ENCODE measurements around the gene NFATC2.

The NFATC2 gene

GRCh38 chr20:51560550-51561307, 18.2 kb upstream of the NFATC2 start:
- H3K27ac ChIP-seq (ENCODE audit: poor library complexity, severe bottlenecking) = no peak overlapping the region
- DNase-seq (ENCODE audit: low spot score) (no peak), ATAC-seq (ENCODE audit: low read depth) (no peak)
- H3K27me3 ChIP-seq (ENCODE audit: insufficient read depth, poor library complexity, severe bottlenecking) = peaks cover 44% of the 10 kb centered on the region
- no peaks in the 10 kb centered on the region for H3K36me3 ChIP-seq (ENCODE audit: low read depth)
- peaks cover 20% of the 10 kb centered on the region for H3K4me1 ChIP-seq (ENCODE audit: insufficient read depth, poor library complexity, severe bottlenecking)
- TF ChIP-seq CTCF (IDR thresholded peaks at IDR 0.05; ENCODE audit: poor library complexity, severe bottlenecking) = no peak
- no peak overlapping the region for H3K4me3 ChIP-seq (ENCODE audit: severe bottlenecking)
- H3K9me3 ChIP-seq (ENCODE audit: severe bottlenecking) = no peaks in the 10 kb centered on the region

- no peak for TF ChIP-seq CTCF (IDR thresholded peaks at IDR 0.05; ENCODE audit: poor library complexity, severe bottlenecking)
- no peak overlapping the region for H3K4me3 ChIP-seq (ENCODE audit: severe bottlenecking)
- ATAC-seq (ENCODE audit: low read depth) (no peak), DNase-seq (ENCODE audit: low spot score) (no peak)
- H3K27me3 ChIP-seq (ENCODE audit: insufficient read depth, poor library complexity, severe bottlenecking) = peaks cover 44% of the 10 kb centered on the region
- peaks cover 20% of the 10 kb centered on the region for H3K4me1 ChIP-seq (ENCODE audit: insufficient read depth, poor library complexity, severe bottlenecking)
- H3K9me3 ChIP-seq (ENCODE audit: severe bottlenecking) = no peaks in the 10 kb centered on the region
- H3K36me3 ChIP-seq (ENCODE audit: low read depth) = no peaks in the 10 kb centered on the region
- H3K27ac ChIP-seq (ENCODE audit: poor library complexity, severe bottlenecking) = no peak overlapping the region
Measured at GRCh38 chr20:51560042-51560441, 17.5 kb upstream of the NFATC2 start.

- Histone ChIP-seq H3K4me3 (ENCODE audit: severe bottlenecking) (no peak overlapping the region), H3K27me3 (ENCODE audit: insufficient read depth, poor library complexity, severe bottlenecking) (peaks cover 7% of the 10 kb centered on the region), H3K4me1 (ENCODE audit: insufficient read depth, poor library complexity, severe bottlenecking) (peaks cover 7% of the 10 kb centered on the region), H3K9me3 (ENCODE audit: severe bottlenecking) (no peaks in the 10 kb centered on the region), H3K36me3 (ENCODE audit: low read depth) (no peaks in the 10 kb centered on the region), H3K27ac (ENCODE audit: poor library complexity, severe bottlenecking) (peak overlapping the region; percentile 16)
- ATAC-seq (ENCODE audit: low read depth) (peak; percentile 64), DNase-seq (ENCODE audit: low spot score) (no peak)
- no peak for TF ChIP-seq CTCF (IDR thresholded peaks at IDR 0.05; ENCODE audit: poor library complexity, severe bottlenecking)
Measured at GRCh38 chr20:51554538-51555165, 12.1 kb upstream of the NFATC2 start.

GRCh38 chr20:51553897-51554486, 11.5 kb upstream of the NFATC2 start:
- H3K27me3 ChIP-seq (ENCODE audit: insufficient read depth, poor library complexity, severe bottlenecking) = no peaks in the 10 kb centered on the region
- no peak for DNase-seq (ENCODE audit: low spot score)

More at GRCh38 chr20:51553897-51554486, 11.5 kb upstream of the NFATC2 start:
- TF ChIP-seq CTCF (IDR thresholded peaks at IDR 0.05; ENCODE audit: poor library complexity, severe bottlenecking) = no peak
- peak; percentile 70 for ATAC-seq (ENCODE audit: low read depth)
- Histone ChIP-seq H3K27ac (ENCODE audit: poor library complexity, severe bottlenecking) (peak overlapping the region; percentile 16), H3K36me3 (ENCODE audit: low read depth) (no peaks in the 10 kb centered on the region), H3K4me1 (ENCODE audit: insufficient read depth, poor library complexity, severe bottlenecking) (peaks cover 7% of the 10 kb centered on the region), H3K4me3 (ENCODE audit: severe bottlenecking) (no peak overlapping the region), H3K9me3 (ENCODE audit: severe bottlenecking) (no peaks in the 10 kb centered on the region)

Data from RWPE2 (cell line).